MM.1S (cell line): Measurements from ENCODE around the gene PTPRC.

Experiments used
- DNase-seq: peaks from one replicate; pipeline ENCODE4 v3.0.0-alpha.2; 2015
- H2AFZ ChIP-seq: fragments of 300-600 bp; sonication (generic); 2 replicates; pipeline ENCODE4 v1.6.0; 2016; ENCODE audit warnings: antibody characterized with exemption, low read length
- H3F3A ChIP-seq: fragments of 300-600 bp; sonication (generic); 2 replicates; pipeline ENCODE4 v1.6.1; 2016; ENCODE audit warnings: mild to moderate bottlenecking, antibody characterized with exemption, low read length, moderate library complexity, mixed read lengths; ENCODE audit not compliant: insufficient read depth
- H3K27ac ChIP-seq: fragments of 300-600 bp; sonication (generic); 2 replicates; pipeline ENCODE4 v1.5.1; 2016; ENCODE audit warnings: mild to moderate bottlenecking, low read length
- H3K27me3 ChIP-seq: fragments of 300-600 bp; sonication (generic); replicated peaks from 2 replicates; pipeline ENCODE4 v1.6.0; 2016; ENCODE audit warnings: low read length; ENCODE audit not compliant: insufficient read depth
- H3K36me3 ChIP-seq: fragments of 300-600 bp; sonication (generic); replicated peaks from 2 replicates; pipeline ENCODE4 v1.6.1; 2016; ENCODE audit warnings: mild to moderate bottlenecking, low read length, mixed read lengths; ENCODE audit not compliant: insufficient read depth
- H3K4me1 ChIP-seq: fragments of 300-600 bp; sonication (generic); 2 replicates; pipeline ENCODE4 v1.6.1; 2016; ENCODE audit warnings: low read length, mixed read lengths
- H3K4me2 ChIP-seq: fragments of 300-600 bp; sonication (generic); 2 replicates; pipeline ENCODE4 v1.6.0; 2016; ENCODE audit warnings: low read depth, low read length
- H3K4me3 ChIP-seq: fragments of 300-600 bp; sonication (generic); 2 replicates; pipeline ENCODE4 v1.5.1; 2016; ENCODE audit warnings: low read length, mixed read lengths
- H3K79me2 ChIP-seq: fragments of 300-600 bp; sonication (generic); 2 replicates; pipeline ENCODE4 v1.6.1; 2016; ENCODE audit warnings: mixed run types, low read length, mixed read lengths
- H3K9ac ChIP-seq: fragments of 300-600 bp; sonication (generic); 2 replicates; pipeline ENCODE4 v1.6.1; 2016; ENCODE audit warnings: low read length, mixed read lengths
- H3K9me2 ChIP-seq: fragments of 300-600 bp; sonication (generic); replicated peaks from 2 replicates; pipeline ENCODE4 v1.6.1; 2016; ENCODE audit warnings: mild to moderate bottlenecking, low read length, mixed read lengths; ENCODE audit not compliant: insufficient read depth
- H3K9me3 ChIP-seq: fragments of 300-600 bp; sonication (generic); replicated peaks from 2 replicates; pipeline ENCODE4 v1.6.1; 2016; ENCODE audit warnings: mild to moderate bottlenecking, low read length, mixed read lengths; ENCODE audit not compliant: insufficient read depth
- H4K20me1 ChIP-seq: fragments of 300-600 bp; sonication (generic); 2 replicates; pipeline ENCODE4 v1.6.1; 2016; ENCODE audit warnings: mild to moderate bottlenecking, low read length, moderate library complexity, mixed read lengths; ENCODE audit not compliant: insufficient read depth
- CTCF ChIP-seq: fragments of 300-600 bp; sonication (generic); IDR thresholded peaks from 2 replicates; pipeline ENCODE4 v1.5.1; 2016; ENCODE audit warnings: antibody characterized with exemption, low read length, mixed read lengths
- EZH2 ChIP-seq: fragments of 300-600 bp; sonication (generic); optimal IDR thresholded peaks from 2 replicates; pipeline ENCODE3; 2017; ENCODE audit warnings: low read depth, mild to moderate bottlenecking, antibody characterized with exemption, low read length, mixed read lengths
- EZH2phosphoT487 ChIP-seq: fragments of 300-600 bp; sonication (generic); IDR thresholded peaks from 2 replicates; pipeline ENCODE4 v1.6.1; 2018; ENCODE audit warnings: antibody characterized with exemption, low read length

The PTPRC gene

GRCh38 chr1:198678301-198678836, 39.5 kb downstream of the PTPRC start:
- no peaks in the 10 kb centered on the region for H3K27me3 ChIP-seq
- H3K9me3 ChIP-seq = no peaks in the 10 kb centered on the region
- H3K9me2 ChIP-seq = no peaks in the 10 kb centered on the region
- no peaks in the 10 kb centered on the region for H3K79me2 ChIP-seq
- no peak overlapping the region for H3K9ac ChIP-seq
- no peak overlapping the region for H3K4me2 ChIP-seq
- H3F3A ChIP-seq = peaks cover 16% of the 10 kb centered on the region
- no peak overlapping the region for H3K4me3 ChIP-seq
- H3K36me3 ChIP-seq = no peaks in the 10 kb centered on the region
- DNase-seq = no peak
- H2AFZ ChIP-seq = no peak overlapping the region
- H4K20me1 ChIP-seq = no peaks in the 10 kb centered on the region
- H3K4me1 ChIP-seq = peaks cover 25% of the 10 kb centered on the region
- H3K27ac ChIP-seq = no peak overlapping the region
- no peak for TF ChIP-seq EZH2phosphoT487

GRCh38 chr1:198678901-198679329, 40.1 kb downstream of the PTPRC start:
- Histone ChIP-seq H3K27me3 (no peaks in the 10 kb centered on the region), H3K4me1 (peaks cover 31% of the 10 kb centered on the region), H3K9me3 (no peaks in the 10 kb centered on the region), H3F3A (peaks cover 21% of the 10 kb centered on the region), H3K36me3 (no peaks in the 10 kb centered on the region), H3K4me2 (no peak overlapping the region), H3K4me3 (no peak overlapping the region), H4K20me1 (no peaks in the 10 kb centered on the region), H3K79me2 (no peaks in the 10 kb centered on the region), H3K9ac (no peak overlapping the region), H2AFZ (no peak overlapping the region), H3K27ac (no peak overlapping the region), H3K9me2 (no peaks in the 10 kb centered on the region)
- no peak for TF ChIP-seq EZH2phosphoT487
- no peak for TF ChIP-seq CTCF
- no peak for TF ChIP-seq EZH2
- DNase-seq = no peak

- H3K9me2 ChIP-seq = no peaks in the 10 kb centered on the region
- peaks cover 23% of the 10 kb centered on the region for H3F3A ChIP-seq
- H3K4me2 ChIP-seq = no peak overlapping the region
- no peaks in the 10 kb centered on the region for H4K20me1 ChIP-seq
- no peak overlapping the region for H3K9ac ChIP-seq
- H2AFZ ChIP-seq = no peak overlapping the region
- H3K9me3 ChIP-seq = no peaks in the 10 kb centered on the region
- no peak overlapping the region for H3K27ac ChIP-seq
- no peaks in the 10 kb centered on the region for H3K79me2 ChIP-seq
- no peak for DNase-seq
- no peak overlapping the region for H3K4me3 ChIP-seq
- no peaks in the 10 kb centered on the region for H3K36me3 ChIP-seq
- H3K4me1 ChIP-seq = peaks cover 38% of the 10 kb centered on the region
- TF ChIP-seq EZH2phosphoT487 (no peak), CTCF (no peak), EZH2 (no peak)
- no peaks in the 10 kb centered on the region for H3K27me3 ChIP-seq
Observed at GRCh38 chr1:198679535-198680173, 40.8 kb downstream of the PTPRC start.

GRCh38 chr1:198680174-198680875, 41.5 kb downstream of the PTPRC start:
- H3K9me2 ChIP-seq = no peaks in the 10 kb centered on the region
- no peak overlapping the region for H3K27ac ChIP-seq
- H3K9me3 ChIP-seq = no peaks in the 10 kb centered on the region
- H3F3A ChIP-seq = peaks cover 23% of the 10 kb centered on the region
- TF ChIP-seq CTCF (no peak), EZH2 (no peak), EZH2phosphoT487 (no peak)
- no peaks in the 10 kb centered on the region for H3K27me3 ChIP-seq
- H3K4me1 ChIP-seq = peaks cover 41% of the 10 kb centered on the region
- H3K79me2 ChIP-seq = no peaks in the 10 kb centered on the region
- no peaks in the 10 kb centered on the region for H3K36me3 ChIP-seq
- H3K9ac ChIP-seq = no peak overlapping the region
- no peak overlapping the region for H3K4me2 ChIP-seq
- no peak for DNase-seq
- H3K4me3 ChIP-seq = no peak overlapping the region
- no peaks in the 10 kb centered on the region for H4K20me1 ChIP-seq
- H2AFZ ChIP-seq = no peak overlapping the region
